HG03066 (cell line): ENCODE results near the gene ASB4.
A peak's percentile ranks its signal among the peaks of the same experiment; 100 is the strongest.
"Not testable (repeated sequence)": the region's sequence is repeated elsewhere in the genome, so short reads cannot be mapped to it uniquely, and the experiment has no call there.

ENCODE experiments used
- ATAC-seq: cut with Tn5 transposase; IDR thresholded peaks from one replicate; pipeline ENCODE4 v1.9.1; 2021; ENCODE audit warnings: low read depth; ENCODE audit not compliant: unreplicated experiment

Gene ASB4

DNA sequence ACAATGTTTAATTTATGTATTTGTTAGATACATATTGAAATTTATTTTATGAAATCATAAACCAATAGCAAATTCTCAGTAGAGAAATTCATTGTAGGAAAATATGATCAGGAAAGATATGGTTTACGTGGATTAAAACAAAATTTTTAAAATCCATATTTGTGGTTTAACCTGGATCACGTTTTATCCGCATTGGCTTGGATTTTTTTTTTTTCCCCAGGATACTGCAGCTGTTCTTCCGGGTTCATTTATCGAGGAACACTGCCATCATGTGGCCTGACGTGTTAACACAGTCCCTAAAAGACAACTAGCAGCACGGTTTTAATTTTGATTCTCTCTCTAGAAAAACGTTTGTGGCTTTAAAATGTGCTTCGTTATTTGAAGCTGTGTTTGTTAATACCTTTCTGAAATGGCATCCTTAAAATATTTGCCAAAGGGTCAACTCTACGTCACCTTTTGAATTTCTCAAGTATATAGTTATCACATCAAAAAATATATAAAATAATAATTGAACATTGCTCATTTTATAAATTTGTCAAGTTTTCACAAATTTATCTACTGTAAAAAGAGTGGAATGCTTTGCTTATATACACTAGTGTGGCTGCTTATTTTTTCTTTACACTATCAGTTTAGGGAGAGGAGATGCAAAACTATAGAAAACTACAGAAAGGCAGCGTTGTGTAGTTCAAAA lies 8.7 kb upstream of the ASB4 start:
- ATAC-seq: peak; percentile 54

DNA sequence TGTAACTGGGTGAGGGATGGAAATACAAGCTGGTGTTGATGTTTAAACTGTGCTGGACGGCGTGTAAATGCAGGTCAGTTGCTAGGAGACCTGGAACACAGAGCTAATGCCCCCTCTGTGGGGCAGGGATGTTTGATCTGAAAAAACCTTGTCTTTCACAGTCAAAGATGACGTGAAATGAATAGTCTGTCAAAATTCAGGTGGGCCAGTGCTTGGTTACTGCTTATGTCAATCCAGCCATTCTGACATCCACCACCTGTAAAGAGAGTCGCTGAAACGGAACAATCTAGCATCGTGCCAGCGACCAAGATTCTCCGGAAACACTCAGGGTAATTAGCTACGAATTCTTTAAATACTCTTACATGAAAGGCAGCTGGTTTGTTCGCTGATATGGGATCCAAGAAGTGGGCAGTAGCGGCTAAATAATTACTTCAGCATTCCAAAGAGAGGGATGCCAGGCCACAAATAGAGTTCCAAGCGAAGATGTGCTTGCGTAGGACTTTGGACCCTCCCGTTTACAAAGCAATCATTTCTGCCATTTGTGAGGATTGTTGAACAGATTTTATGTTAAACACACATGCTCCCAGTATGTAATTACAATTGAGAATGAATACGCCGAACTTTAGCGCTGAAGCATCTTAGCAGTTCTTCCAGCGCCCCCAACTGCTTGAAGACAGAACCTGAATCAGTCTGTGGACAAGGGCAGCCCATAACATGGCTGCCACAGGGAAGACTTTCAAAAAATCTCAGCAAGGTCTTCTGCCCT lies 7.3 kb upstream of the ASB4 start:
- ATAC-seq: no peak

DNA sequence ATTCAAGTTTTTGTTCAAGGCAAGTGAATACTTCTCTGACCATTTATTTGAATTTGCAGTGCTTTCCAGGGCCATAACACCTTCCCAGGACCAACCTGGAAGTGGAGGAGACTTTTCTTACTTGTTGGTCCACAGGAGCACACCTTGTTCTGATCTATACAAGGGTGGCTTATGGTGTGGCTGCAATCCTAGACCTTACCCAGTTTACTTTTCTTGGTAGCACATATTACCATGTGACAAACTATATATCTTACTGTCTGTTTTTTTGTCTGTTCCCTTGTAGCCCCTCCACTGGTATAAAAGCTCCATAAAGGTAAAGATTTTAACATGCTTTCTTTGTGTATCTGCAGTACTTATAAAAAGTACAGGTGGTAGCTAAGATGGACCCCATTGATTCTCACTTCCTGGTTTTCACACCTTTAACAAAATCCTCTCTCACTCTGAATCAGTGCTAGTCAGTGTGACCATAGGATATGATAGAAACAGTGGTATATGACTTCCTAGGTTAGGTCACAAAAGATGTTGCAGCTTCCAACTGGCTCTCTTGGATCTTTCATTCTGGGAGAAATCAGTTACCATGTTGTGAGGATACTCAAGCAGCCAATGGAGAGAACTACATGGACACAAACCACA lies 5.6 kb upstream of the ASB4 start:
- peak; percentile 50 for ATAC-seq

DNA sequence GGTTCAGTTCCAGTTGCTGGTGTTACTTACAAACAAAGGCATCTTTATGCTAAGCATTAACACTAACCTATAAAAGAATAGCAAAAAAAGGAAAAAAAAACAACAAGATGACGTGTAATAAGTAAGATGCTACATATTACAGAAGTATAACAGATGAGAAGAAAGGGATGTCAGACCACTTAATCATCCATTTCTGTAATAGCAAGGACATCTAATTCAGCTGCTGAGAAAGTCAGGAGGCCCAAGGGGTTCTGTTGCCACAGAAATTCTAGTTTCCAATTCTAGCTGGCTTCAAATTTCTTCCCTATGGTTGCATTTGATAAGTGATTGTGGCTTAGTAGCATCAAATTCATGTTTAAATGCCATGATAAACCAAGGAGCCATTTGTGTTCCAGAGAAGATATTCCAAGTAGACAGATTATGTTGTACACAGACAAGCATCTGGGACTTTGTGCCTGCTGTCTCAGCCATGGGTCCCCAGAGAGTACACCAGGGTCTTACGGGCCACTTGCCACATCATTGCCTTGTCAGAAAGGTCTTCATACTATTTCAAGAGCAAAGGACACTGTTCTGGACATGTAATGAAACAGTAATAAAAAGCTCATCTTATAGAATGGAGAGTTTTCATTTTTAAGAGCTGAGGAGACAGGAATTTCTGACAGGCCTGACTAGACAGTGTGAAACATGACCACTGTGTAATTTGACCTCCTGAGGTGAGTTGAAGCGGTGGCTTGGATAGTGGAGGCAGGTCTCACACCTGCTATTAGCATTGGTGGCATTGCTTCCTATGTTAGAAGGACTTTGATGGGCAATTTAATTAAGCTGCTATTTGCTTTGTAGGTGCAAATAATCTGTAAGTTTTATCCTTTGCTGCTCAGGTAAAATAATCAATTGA lies 4.2 kb upstream of the ASB4 start:
- ATAC-seq: no peak

DNA sequence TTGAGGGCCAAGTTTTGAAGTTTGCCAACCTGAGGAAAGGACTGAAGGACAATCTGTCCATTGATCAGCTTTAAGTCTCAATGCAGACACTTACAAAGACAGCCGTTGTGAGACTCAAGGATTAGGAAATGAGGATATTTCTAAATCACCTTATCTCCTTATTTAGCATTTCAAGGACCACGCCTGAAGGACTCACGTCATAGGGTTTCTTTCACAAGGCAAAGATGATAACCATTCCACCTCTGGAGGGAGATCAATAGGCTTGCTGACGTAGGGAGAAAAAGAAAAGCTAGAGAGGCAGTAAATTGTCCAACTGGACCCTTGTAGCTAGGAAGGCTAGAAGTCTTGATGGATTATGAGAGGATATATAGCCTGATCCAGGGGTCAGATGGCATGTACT lies 3.3 kb upstream of the ASB4 start:
- ATAC-seq: no peak

DNA sequence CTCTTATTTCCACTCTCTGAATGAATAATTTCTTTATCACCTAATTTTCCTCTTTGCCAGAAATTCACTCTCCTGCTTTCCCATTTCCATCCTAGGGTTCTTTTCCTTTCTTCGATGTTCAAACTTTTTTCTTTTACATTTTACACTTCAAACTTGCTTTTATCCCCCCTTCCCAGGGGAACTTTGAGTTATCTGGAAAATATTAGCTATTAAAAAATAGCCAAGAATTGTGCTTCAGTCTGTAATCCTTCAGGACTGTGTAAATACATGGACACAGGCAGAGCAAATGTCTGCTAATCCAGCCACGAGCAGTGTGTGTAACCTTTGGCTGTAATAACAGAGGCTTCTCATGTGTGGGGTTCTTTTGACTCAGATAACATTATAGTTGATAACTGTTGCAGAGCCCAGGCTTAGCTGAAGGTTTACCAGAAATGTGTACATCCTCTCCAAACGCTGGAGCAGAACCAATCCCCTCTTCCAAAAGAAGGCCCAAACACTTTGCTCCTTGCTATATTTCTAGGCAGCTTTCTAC lies 4.6 kb downstream of the ASB4 start:
- no peak for ATAC-seq

DNA sequence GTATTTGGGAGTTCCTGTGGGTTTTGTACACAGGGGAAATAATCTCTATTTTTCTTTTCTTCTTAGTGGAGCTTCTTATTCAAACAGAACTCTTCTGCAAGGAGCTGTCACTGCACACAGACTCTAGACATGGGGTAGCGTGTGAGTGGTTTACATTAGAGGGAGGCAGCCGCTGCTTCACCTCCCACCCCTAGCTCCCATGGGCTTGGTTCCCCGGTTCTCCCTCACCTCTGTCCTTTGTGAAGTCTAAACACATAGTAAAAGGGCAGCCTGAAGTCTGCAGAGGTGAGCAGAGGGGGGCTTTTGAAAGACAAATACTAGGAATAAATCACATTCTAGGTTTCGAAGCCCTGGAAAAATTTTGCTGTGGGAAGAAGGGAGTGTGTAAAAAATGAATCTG lies 5.5 kb downstream of the ASB4 start:
- no peak for ATAC-seq

DNA sequence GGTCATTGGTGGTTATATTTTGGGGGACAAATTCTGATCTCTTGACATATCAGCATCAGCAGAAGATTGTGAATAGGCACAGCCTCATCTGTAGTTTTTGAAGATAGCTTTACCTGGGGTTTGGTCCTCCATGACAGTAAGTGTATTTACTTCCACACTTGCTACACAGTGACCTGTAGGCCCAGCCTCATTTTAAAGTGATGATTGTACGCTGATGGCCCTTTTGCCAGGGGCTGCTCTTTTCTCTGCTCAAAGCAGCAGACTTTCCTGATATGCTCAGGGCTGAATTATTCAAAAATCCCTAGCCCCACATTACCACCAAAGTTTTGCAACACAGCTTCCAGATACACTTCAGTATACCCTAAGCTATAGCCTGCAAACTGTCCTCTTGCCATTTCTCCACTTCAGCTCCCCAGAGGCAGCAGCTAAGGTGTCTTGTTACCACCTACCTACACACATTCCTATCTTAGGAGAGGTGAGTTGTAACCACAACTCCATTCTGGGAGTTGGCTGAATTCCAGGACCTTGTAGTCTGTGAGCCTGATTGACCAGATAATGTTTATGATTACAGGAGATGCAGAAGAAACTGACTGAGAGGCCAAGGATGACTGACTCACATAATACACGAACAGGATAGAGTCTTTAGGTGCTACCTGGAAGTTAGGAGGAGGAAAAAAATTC lies 6.0 kb downstream of the ASB4 start:
- ATAC-seq: no peak

DNA sequence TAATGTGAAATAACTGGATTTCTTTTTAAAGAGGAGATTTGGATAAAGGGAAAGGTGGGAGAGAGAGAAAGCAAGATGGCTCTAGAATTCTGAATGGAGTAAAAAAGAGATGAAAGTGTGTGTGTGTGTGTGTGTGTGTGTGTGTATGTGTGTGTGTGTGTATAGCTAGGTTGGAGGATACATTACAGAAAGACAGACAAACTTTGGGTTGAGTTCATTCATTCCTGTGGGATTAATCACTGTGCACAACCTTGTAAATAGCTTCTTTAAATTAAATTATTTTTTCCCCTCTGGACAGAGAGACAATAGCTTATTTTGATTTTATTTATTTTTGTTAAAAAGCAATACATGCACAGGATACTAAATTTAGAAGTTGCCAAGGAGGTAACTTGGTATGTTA lies 7.5 kb downstream of the ASB4 start:
- ATAC-seq: no peak

DNA sequence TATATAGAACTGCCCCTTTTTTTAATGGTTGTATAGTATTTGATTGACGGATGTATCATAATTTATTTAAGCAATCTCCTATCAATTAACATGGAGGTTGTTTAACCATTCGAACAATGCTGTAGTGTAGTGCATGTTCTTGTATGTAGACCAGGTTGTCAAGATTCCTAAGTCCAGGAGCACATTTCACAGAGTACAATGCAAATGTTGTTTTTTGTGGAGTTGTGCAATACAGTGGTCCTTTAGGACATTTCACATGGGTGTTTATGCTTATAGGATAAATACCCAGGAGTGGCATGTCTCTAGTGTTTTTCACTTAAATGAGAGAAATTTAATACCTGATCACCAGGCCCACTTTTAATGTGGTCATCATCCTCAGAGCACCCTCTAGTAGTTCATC lies 8.1 kb downstream of the ASB4 start:
- no peak for ATAC-seq

DNA sequence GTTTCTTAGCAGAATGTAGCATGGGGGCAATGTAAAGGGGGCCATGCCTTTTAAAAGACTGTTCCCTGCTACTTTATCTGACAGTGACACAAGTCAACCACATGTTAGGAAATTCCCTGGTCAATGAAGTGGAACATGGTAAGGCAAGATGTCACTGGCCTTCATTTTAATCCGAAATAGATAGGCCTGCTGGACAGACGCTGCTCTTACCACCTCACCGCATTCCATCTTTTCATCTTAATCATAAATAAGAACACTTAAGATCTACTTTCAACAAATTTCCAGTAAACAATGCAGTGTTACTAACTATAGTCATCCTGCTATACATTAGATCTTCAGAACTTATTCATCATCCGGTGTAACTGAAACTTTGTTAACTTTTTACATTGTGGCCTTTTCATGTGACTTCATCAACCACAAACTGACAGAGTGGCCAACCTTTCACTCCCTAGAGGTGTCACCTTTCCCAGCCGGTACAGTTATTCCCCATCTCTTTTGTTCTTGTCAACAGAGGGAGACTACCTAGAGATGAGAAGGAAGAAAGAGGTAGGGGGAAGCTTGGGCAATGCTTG lies 15.6 kb downstream of the ASB4 start:
- ATAC-seq: peak; percentile 90

DNA sequence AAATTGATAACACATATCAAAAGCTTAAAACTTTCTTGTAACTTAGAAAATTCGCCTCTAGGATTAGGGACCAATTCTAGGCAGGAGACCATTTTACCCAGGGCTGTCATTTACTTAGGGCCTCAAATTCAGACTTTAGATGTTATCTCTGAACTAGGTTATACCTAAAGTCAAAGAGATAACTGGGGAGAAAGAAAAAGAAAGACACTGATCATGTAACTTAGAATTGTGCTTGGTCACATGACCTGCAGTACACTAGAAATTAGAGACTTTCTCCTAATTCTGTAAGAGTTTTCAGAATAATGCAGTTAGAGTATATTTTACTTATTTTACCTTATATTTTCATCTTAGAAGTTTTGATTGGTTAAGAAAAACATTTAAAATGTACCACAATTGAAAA lies 16.7 kb downstream of the ASB4 start:
- ATAC-seq: no peak

DNA sequence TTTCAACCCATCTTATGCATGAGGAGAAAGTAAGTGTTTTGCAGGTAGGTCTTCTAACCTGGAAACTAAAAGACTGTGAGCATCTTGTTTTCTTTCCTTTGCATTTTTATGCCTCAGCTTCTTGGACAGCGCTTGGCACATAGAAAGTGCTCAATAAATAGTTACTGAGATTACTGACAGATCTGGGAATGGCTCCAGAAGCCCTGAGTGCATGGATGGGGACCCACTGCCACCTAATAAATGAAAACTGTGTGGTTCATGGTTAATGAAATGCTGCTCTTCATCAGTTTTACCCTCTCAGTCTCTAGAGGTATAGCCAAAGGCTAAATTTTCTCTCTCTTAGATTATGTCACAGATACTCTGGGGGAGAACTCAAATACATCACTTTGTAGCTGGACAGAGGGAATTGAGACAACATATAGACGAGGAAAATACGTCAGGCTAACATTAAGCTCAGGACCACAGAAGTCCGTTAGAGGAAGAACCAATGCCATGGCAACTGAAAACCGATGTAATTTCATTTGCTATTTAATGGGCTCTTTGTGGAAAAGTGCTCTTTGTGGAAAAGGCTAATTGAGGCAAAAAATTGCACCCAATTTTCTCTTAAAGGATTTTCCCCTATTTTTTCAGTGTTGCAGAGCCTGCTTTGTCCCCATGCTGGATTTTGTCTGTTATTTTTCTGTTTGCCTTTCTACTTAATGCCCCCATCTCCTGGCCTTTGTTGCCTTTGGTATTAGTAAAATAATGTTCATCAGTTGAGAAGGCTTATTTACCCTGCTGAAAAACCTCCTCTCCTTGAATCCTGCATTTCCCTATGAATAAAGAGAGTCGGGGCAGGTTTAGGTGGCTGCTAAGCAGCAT lies 17.8 kb downstream of the ASB4 start:
- ATAC-seq: no peak

DNA sequence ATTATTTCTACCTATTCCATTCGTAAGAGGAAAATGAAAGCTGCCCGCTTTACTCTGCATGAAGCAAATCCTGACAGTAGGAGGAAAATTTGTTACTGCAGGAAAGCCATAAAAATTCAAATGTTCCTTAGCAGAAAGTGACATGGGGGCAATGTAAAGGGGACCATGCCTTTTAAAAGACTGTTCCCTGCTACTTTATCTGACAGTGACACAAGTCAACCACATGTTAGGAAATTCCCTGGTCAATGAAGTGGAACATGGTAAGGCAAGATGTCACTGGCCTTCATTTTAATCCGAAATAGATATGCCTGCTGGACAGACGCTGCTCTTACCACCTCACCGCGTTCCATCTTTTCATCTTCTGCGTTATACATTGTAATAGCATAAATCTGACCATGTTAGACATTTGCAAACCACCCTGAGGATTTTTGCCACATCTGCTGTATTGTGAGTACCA lies 18.4 kb downstream of the ASB4 start:
- ATAC-seq: not testable (repeated sequence)

DNA sequence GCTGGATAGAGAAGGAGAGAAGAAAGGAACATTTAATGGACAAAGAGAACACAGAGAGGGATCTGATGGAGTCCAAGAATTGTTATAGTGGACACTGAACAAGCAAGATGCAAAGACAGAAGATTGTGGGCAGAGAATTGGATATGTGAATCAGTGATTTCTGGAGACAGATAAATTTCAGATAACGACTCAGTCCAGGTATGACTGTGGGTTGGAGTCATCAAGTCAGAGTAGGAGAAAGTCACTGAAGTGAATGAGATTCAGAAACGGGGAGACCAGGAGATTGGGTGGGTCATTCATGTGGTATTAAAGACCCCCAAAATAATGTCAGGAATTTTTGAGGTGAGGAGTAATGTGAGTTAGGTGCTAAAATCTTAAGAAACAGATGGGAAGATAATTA lies 23.0 kb downstream of the ASB4 start:
- no peak for ATAC-seq

DNA sequence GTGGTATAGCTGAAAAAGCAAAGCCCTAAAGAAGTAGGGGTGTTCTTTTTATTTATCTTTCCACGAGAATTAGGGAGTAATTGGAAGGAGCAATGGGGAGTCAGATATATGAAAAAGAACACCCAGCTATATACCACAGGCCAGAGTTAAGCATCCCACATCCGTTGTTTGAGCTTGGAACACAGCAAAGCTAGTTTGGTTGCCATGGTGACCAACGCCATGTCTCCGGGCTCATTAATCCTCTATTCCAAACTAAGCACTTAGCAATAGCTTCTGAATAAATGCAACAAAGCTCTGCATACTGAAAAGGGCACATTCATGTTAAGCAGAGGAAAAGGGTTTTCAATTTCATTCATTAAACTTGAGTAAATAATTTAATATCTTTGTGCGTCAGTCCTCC lies 23.5 kb downstream of the ASB4 start:
- ATAC-seq: no peak

DNA sequence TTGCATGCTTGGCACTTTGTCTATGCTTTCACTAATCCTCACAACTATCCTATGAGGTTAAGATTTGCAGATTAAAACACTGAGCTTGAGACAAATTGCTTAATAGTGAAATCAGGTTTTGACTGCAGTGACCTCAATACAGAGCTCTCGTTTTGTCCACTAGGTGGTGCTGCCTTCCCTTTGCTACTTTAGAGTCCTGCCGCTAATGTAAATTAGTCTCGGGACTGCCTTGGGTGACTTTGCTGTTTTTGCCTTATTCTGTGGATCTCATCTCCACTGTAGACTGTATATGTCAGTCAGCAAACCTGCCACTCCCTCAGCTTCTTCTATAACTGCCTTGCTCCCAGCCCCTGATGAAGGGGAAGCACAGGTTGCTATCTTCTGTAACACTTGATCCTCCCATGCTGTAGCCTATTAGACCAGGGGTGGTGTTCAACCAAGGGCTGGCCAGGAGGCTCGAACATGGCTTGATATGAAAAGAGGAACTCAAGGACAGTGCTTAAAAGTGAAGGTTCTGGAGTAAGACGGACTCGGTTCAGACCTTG lies 26.0 kb downstream of the ASB4 start:
- ATAC-seq: peak; percentile 87

DNA sequence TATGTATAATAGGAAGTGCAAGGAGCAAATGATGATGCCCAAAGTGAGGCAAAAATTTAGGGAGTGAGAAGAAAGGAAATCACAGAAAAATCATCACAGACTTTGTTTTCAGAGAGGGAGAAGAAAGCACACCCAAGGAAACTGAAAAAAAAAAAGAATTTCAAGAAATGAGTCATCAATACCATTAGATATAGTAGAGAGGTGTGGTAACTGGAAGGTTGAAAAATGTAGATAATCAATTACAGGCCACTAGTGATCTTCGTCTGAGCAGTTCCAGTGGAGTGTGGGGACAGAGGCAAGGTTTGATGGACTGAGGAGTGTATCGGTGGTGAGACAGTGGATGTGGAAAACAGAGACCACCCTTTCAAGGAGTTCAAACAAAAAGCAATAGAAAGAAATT lies 31.7 kb downstream of the ASB4 start:
- ATAC-seq: peak; percentile 72
